Caki2 (cell line): ENCODE results near the gene PTGDR. TPM values are rescaled to one million over a fixed set of nuclear protein-coding genes. Genes with fewer than 3 reads are reported as not detected.

Experiments used
- DNase-seq: peaks from one replicate; pipeline ENCODE4 v3.0.0-alpha.2; 2015; ENCODE audit warnings: low read depth
- in situ Hi-C: cut with HindIII; loops from 2 replicates; pipeline ENCODE4 v1.10.0; 2016; ENCODE audit warnings: low sequenced_read_pairs, low pct_unique_long_range_greater_than_20kb, mixed read lengths
- total RNA-seq: library from RNA; depleted of rRNA; stranded (reverse); fragments of >200 nt; shearing (Covaris generic); gene quantifications from 2 replicates; pipeline ENCODE4 v1.2.3, GENCODE V29; 2014; ENCODE audit warnings: low replicate concordance

The PTGDR gene
- total RNA-seq, 1 experiment from 2014 or later: not detected

GRCh38 chr14:52258783-52259182 is 8.7 kb upstream of the PTGDR start:
- in situ Hi-C loops: no loop called here
- DNase-seq: no peak

- in situ Hi-C loops: no loop called here
- DNase-seq: no peak
Observed at GRCh38 chr14:52259434-52259833, 8.1 kb upstream of the PTGDR start.

GRCh38 chr14:52262600-52262999 is 4.9 kb upstream of the PTGDR start:
- in situ Hi-C loops: no loop called here
- DNase-seq: no peak

GRCh38 chr14:52263190-52263589 is 4.3 kb upstream of the PTGDR start:
- in situ Hi-C loops: no loop called here

GRCh38 chr14:52265253-52265652 is 2.2 kb upstream of the PTGDR start:
- in situ Hi-C loops: no loop called here
- DNase-seq: no peak

More at GRCh38 chr14:52263190-52263589, 4.3 kb upstream of the PTGDR start:
- no peak for DNase-seq

GRCh38 chr14:52266179-52266578 is 1.3 kb upstream of the PTGDR start:
- in situ Hi-C loops: no loop called here

GRCh38 chr14:52266782-52267181 is 716 bp upstream of the PTGDR start:
- in situ Hi-C loops: no loop called here
- no peak for DNase-seq

More at GRCh38 chr14:52266179-52266578, 1.3 kb upstream of the PTGDR start:
- no peak for DNase-seq

- in situ Hi-C loops: no loop called here
- no peak for DNase-seq
Observed at GRCh38 chr14:52268279-52269061, 972 bp downstream of the PTGDR start.

GRCh38 chr14:52269100-52269499 is 1.6 kb downstream of the PTGDR start:
- in situ Hi-C loops: no loop called here
- no peak for DNase-seq

GRCh38 chr14:52269982-52270381 is 2.5 kb downstream of the PTGDR start:
- DNase-seq: no peak
- in situ Hi-C loops: no loop called here

GRCh38 chr14:52271538-52271937 is 4.0 kb downstream of the PTGDR start:
- no peak for DNase-seq
- in situ Hi-C loops: no loop called here

GRCh38 chr14:52272375-52272774 is 4.9 kb downstream of the PTGDR start:
- DNase-seq: no peak
- in situ Hi-C loops: no loop called here

GRCh38 chr14:52275372-52275771 is 7.9 kb downstream of the PTGDR start:
- in situ Hi-C loops: no loop called here
- no peak for DNase-seq

GRCh38 chr14:52277552-52277951 is 10.1 kb downstream of the PTGDR start:
- DNase-seq: no peak
- in situ Hi-C loops: no loop called here

GRCh38 chr14:52279408-52279807 is 11.9 kb downstream of the PTGDR start:
- DNase-seq: no peak
- in situ Hi-C loops: no loop called here

GRCh38 chr14:52283099-52283498 is 15.6 kb downstream of the PTGDR start:
- no peak for DNase-seq
- in situ Hi-C loops: no loop called here

- in situ Hi-C loops: no loop called here
- no peak for DNase-seq
Observed at GRCh38 chr14:52286661-52287649, 19.5 kb downstream of the PTGDR start.

- in situ Hi-C loops: no loop called here
- no peak for DNase-seq
Observed at GRCh38 chr14:52296378-52296777, 28.9 kb downstream of the PTGDR start.

- in situ Hi-C loops: no loop called here
- DNase-seq: no peak
Observed at GRCh38 chr14:52298795-52299194, 31.3 kb downstream of the PTGDR start.
